ENCODE measurements around the gene C1QTNF8.
A peak's percentile ranks its signal among the peaks of the same experiment; 100 is the strongest.

Gene C1QTNF8, protein sequence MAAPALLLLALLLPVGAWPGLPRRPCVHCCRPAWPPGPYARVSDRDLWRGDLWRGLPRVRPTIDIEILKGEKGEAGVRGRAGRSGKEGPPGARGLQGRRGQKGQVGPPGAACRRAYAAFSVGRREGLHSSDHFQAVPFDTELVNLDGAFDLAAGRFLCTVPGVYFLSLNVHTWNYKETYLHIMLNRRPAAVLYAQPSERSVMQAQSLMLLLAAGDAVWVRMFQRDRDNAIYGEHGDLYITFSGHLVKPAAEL

DNA sequence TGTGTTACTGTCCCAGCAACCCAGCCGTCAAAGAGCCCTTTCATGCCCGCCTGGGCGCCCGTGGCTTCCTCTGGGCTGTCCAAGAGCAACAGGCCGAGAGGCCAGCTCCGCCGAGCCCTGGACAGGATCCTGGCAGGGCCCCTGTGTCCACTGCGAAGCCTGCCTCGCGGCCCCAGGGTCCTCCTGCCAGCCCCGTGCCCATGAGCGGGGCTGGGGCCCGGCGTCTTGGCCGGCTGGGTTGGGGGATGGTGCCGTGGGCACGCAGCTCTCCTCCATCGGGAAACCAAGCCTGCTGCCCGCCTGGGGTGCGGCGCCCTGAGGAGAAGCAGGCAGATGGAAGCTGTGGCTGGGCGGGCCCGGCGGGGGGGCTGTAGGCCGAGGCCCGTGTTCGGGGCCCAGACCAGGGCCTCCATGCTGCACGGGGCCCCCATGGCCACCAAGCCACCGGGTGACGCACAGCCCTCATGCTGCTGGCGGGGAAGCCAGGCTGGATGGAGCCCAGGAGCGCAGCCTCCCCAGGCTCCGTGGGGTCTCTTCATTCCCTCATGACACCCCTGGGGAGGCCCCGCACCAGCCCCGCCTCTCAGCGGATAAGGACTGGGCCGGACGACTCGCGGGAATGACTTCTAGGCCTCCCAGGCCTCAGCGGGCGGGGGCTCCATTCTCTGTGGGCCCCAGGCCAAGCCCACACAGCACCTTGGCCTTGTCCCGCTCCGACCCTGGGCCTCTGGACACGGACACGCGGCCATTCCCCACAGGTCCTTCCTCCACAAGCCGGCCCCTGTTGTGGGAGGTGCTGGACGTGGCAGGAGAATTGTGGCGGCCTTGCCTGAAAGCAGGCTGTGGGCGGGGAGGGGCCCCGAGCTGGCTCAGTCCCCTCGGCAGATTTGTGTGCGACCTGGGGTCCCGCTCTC lies at the start of gene C1QTNF8:
TSS of gene C1QTNF8 (minus strand) at position 76 of the 914 bp plus-strand sequence. CDS start 1,322 bp downstream, outside the sequence.
- Mint-ChIP-seq H3K4me3 (no peak within 1 kb of the TSS), H3K9me3 (no peaks in the 10 kb centered on the region), H3K4me1 (peaks cover 8% of the 10 kb centered on the region), H3K27ac (no peak within 1 kb of the TSS), H3K27me3 (ENCODE audit: low read depth) (peaks cover 3% of the 10 kb centered on the region), H3K36me3 (ENCODE audit: low read depth) (no peaks in the 10 kb centered on the region)
- TF ChIP-seq, protein P1, sequence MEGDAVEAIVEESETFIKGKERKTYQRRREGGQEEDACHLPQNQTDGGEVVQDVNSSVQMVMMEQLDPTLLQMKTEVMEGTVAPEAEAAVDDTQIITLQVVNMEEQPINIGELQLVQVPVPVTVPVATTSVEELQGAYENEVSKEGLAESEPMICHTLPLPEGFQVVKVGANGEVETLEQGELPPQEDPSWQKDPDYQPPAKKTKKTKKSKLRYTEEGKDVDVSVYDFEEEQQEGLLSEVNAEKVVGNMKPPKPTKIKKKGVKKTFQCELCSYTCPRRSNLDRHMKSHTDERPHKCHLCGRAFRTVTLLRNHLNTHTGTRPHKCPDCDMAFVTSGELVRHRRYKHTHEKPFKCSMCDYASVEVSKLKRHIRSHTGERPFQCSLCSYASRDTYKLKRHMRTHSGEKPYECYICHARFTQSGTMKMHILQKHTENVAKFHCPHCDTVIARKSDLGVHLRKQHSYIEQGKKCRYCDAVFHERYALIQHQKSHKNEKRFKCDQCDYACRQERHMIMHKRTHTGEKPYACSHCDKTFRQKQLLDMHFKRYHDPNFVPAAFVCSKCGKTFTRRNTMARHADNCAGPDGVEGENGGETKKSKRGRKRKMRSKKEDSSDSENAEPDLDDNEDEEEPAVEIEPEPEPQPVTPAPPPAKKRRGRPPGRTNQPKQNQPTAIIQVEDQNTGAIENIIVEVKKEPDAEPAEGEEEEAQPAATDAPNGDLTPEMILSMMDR (IDR thresholded peaks at IDR 0.05; ENCODE audit: unreplicated experiment in 3 of 3), result no peak

DNA sequence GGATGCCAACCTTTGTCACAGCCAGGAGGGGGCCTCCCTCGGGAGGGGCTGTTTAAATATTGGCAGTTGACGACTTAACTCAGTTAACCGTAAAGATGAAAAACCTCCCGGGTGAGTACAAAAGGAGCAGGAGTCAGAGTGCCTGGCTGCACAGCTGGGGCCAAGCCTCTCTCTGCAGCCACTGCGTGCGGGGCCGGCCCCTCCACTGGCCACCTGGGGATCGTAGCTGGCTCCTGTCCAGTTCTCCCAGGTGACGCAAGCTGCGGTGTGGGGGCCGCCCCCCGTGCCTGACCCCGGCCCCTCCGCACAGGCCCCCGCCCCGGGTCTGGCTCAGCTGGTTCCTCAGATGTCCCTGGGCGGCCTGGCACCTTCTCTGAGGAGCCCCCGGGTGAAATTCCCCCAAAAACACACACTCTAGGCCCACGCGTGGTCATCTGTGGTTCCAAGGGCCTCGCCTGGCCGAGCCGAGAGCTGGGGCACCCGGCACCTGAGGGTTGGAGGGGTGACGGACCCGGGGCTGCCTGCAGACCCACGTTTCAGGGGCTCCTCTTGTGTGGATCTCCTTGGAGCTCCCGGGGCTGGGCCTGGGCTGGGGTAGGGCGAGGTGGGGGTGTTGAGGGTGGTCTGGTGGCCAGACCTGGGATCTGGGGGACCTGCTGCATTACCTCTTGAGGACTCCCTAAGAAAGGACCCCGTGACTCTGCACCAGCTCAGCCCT lies 49.5 kb upstream of the C1QTNF8 start:
- H3K36me3 Mint-ChIP-seq (ENCODE audit: low read depth), result no peaks in the 10 kb centered on the region
- H3K4me1 Mint-ChIP-seq, result peaks cover 24% of the 10 kb centered on the region
- H3K27ac Mint-ChIP-seq, result no peak overlapping the region
- no peaks in the 10 kb centered on the region for H3K9me3 Mint-ChIP-seq
- H3K27me3 Mint-ChIP-seq (ENCODE audit: low read depth), result peaks cover 30% of the 10 kb centered on the region
- H3K4me3 Mint-ChIP-seq, result no peak overlapping the region
- TF ChIP-seq, protein P1 (IDR thresholded peaks at IDR 0.05; ENCODE audit: unreplicated experiment in 3 of 3), result no peak

DNA sequence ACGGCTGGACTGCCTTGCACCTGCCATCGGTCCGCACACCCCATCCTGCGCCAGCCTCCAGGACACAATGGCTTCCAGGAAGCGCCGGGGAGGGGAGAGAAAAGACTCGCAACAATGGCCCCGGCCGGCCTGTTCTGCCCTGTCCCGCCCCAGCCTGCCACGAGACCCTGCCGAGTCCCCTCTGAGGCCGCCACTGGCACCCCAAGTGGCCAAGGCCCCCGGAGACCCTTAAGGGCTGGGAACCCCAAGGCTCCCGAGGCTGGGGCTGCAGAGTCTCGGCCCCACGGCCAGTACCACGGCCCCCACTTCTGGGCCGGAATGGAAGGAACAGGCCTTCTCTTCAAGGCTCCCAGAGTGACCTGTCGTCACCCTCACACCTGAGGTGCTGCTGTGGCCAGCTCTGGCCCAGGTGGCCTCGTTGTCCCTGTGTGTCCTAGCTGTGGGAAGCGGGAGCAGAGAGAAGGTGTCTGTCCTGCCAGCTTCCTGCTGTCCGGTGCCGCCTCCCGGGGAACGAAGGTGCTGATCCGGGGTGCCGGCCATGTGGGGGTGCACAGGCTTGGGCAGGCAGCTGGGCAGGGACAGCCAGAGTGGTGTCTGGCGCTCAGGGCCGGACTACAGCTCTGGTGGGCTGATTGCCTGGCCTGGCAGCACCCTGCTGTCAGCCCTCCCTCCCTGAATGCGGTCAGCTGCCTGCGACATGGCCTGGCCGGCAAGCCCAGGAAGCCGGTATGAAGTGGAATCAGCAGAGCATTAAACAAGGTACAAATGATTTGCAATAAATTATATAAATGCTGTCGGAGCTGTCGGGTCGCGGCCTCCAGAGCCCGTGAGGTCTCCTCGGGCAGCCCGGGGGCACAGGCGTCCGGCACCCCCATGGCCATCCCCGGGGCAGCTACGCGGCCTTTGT lies 48.7 kb upstream of the C1QTNF8 start:
- TF ChIP-seq, protein P1 (IDR thresholded peaks at IDR 0.05; ENCODE audit: unreplicated experiment in 3 of 3), result no peak
- no peaks in the 10 kb centered on the region for H3K36me3 Mint-ChIP-seq (ENCODE audit: low read depth)
- peaks cover 22% of the 10 kb centered on the region for H3K4me1 Mint-ChIP-seq
- H3K9me3 Mint-ChIP-seq, result no peaks in the 10 kb centered on the region
- no peak overlapping the region for H3K27ac Mint-ChIP-seq
- no peak overlapping the region for H3K4me3 Mint-ChIP-seq
- peaks cover 38% of the 10 kb centered on the region for H3K27me3 Mint-ChIP-seq (ENCODE audit: low read depth)

DNA sequence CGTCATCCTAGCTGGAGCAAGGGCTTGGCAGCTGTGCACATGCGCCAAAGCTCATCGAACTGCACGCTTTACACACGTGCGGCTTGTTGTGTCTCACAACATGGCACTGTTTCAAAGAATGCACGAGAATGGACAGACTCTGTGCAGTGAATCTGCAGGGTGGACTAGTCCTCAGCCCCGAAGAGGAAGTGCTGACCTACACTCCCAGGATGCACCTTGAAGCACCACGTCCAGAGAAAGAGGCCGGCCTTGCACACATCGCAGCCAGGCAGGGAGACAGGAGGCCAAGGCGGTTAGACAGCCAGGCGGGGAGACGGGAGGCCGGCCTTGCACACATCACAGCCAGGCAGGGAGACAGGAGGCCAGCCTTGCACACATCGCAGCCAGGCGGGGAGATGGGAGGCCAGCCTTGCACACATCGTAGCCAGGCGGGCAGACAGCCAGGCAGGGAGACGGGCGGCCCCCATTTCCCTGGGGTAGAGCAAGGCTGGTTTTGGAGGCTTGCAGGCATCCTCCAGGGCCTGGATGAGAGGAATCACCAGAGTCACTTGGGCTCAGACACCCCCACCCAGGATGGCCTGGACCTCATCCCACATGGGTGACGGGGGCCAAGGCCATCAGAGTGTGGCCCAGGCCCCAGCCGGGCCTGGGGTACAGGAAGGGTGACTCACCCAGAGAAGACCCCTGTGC lies 47.9 kb upstream of the C1QTNF8 start:
- Mint-ChIP-seq H3K27ac (peak overlapping the region in 1 of 3 experiments; percentile 45), H3K36me3 (ENCODE audit: low read depth) (no peaks in the 10 kb centered on the region), H3K9me3 (no peaks in the 10 kb centered on the region), H3K4me1 (peaks cover 17% of the 10 kb centered on the region), H3K4me3 (no peak overlapping the region), H3K27me3 (ENCODE audit: low read depth) (peaks cover 41% of the 10 kb centered on the region)
- TF ChIP-seq, protein P1 (IDR thresholded peaks at IDR 0.05; ENCODE audit: unreplicated experiment in 3 of 3), result no peak

DNA sequence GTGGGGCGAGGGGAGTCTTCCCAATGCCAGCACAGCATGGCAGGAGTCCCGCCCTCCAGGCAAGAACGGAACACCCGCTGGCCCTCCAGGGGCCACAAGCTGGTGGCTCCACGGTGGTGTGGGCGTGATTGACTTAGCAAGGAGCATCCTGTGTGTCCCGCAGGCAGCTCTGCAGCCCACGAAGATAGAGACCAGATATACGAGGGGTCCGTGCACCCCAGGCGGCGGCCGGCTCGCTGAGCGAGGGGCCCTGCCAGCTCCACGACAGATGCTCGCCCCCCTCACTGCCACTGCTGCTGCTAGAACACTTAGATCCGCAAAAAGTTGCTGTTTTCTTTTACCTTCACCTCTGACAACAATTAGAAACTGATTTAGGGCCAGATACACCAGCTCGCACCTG lies 46.9 kb upstream of the C1QTNF8 start:
- Mint-ChIP-seq H3K27ac (no peak overlapping the region), H3K9me3 (no peaks in the 10 kb centered on the region), H3K27me3 (ENCODE audit: low read depth) (peaks cover 42% of the 10 kb centered on the region), H3K4me3 (no peak overlapping the region), H3K4me1 (peaks cover 17% of the 10 kb centered on the region), H3K36me3 (ENCODE audit: low read depth) (no peaks in the 10 kb centered on the region)
- TF ChIP-seq, protein P1 (IDR thresholded peaks at IDR 0.05; ENCODE audit: unreplicated experiment in 3 of 3), result no peak

Measured in nephron (organoid).